CMK (cell line): ENCODE data around the gene AIFM2.
"Not testable (repeated sequence)": the region's sequence is repeated elsewhere in the genome, so short reads cannot be mapped to it uniquely, and the experiment has no call there.

Source experiments
- DNase-seq: peaks from one replicate; pipeline ENCODE4 v3.0.0-alpha.2; 2010; ENCODE audit warnings: low read depth

Gene AIFM2

DNA sequence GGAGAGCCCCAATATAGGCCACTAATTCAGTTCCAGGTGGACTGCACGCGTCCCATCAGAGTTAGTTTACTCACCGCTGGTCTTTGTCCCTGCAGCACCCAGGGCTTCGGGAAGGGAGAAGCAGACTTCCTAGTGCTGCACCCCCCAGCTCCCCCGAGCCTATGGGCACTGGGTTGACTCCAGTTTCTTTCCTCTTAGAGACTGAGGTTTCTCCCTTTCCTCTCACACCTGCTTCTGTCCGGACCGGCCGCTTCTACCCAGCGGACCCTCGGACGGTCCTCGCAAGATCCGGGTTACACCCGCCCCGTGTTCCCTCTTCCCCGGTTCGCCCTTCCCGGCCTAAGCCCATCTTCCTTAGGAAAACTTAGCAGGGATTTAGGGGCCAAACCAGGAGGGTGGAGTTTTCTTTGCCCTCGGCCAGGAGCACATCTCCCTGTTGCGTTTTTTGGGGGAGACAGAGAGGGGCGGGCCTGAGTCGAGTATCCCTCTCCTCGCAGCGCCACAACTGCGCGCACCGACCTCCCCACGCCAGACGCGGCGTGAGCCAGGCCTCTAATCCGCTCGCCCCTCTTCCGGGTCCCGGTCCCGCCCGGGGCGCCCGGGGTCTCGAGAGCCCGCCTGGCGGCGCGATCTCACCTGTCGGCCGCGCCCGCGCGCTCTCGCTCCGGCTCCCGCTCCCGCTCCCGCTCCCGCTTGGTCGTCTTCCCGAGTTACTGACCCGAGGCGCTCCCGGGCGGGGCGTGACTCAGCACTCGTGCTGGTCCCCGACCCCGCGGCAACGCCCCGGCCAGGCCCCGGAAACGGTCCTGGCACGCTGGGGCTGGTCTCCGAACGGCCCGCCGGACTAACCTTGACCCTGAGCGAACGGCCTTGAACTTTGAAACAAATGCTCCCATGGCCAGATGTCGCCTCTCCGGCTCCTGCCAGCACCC, at the start of gene AIFM2:
Gene AIFM2 (minus strand): TSS at position 728 of the 932 bp plus-strand sequence. CDS start 8,741 bp downstream, outside the sequence.
- DNase-seq, result no peak

DNA sequence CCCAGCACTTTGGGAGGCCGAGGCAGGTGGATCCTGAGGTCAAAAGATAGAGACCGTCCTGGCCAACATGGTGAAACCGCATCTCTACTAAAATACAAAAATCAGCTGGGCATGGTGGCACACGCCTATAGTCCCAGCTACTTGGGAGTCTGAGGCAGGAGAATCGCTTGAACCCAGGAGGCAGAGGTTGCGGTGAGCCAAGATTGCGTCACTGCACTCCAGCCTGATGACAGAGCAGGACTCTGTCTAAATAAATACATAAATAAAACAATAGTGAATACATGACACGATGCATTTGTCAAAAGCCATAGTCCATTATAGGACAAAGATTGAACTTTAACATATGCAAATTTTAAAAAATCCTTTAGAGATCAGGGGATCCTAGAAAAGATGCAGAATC, 46.6 kb upstream of the AIFM2 start:
- DNase-seq, result not testable (repeated sequence)

DNA sequence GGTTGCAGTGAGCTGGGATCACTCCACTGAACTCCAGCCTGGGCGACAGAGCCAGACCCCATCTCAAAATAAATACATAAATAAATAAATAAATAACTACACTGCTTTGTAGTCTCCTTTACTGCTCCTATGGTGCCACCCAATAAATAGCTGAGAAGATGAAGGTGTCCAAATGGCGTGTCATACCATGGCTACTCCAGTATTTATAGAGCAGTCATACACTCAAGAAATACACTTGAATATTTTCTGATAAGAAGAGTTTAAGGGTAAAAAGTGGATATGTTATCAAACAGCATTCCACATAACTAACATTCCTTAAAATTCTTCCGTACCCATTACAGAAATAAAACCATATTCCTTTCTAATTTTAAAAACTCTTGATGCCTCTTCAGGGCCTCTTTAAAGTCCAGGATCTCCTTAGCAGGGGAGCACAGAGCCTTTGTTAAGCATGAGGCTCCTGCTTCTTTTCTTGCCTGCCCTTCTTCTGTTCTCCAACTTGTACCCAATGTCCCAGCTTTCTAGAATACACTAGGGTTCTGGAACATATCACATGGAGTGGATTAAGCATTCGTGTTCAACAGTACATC, 45.6 kb upstream of the AIFM2 start:
- DNase-seq, result no peak

DNA sequence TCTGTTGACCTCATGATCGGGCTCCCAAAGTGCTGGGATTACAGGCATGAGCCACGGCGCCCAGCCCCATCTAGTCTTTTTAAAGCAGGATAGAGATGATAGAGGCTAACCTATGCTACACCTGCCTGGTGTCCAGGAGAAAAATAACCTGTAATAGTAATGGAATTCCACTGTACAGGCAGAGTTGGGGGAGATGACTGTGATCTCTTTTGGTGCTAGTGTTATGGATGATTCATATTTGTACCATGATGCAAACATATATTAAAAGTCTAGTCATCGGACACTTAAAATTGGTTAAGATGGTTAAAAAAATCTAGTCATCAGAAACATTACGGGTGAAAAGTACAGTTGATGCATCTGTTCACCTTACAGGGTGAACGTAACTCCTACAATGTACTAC, 43.8 kb upstream of the AIFM2 start:
- DNase-seq, result no peak

DNA sequence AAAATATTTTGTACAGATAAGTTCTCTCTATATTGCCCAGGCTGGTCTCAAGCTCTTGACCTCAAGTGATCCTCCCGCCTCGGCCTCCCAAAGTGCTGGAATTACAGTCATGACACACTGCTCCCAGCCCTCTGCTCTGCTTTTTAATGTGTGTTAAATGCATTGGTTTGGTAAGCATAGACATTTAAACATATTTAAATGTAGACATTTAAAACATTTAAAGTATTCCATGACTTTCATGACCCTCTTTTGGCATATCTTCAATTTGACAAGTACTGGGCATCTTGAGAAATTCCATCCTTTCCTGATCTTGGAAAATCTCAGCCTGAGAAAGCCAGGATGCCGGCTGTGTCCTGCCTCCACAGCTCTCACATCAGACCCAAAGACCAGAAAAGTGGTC, 42.9 kb upstream of the AIFM2 start:
- DNase-seq, result no peak

DNA sequence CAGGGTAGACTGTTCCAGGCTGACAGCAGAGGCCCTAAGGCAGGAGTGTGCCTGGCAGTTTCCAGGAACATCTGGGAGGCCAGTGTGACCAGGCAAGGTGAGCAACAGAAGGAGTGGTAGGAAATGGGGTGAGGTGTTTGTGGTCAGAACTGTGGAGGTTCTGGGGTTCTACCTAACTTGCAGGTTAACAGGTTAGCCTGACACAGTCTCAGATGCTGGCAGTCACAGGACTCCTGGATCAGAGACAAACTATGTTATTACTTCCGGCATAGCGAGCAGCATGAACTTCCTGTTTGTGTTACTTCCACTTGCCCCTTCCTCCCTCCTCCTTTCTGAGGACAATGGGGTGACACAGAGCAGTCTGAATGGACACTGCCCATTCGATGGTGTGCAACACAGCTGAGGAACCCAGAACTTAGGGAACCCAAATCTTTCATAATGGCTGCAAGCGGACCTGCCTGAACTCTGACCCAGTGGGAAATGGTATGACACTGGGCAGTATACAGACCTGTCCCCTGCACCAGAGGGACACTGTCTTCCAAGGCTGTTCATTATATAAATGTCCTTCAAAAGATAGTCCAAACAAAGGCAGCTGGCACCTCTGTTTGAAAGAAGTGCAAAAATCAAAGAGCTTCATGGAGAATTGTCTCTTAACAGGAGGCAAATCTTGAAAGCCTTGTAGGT, 41.6 kb upstream of the AIFM2 start:
- no peak for DNase-seq

DNA sequence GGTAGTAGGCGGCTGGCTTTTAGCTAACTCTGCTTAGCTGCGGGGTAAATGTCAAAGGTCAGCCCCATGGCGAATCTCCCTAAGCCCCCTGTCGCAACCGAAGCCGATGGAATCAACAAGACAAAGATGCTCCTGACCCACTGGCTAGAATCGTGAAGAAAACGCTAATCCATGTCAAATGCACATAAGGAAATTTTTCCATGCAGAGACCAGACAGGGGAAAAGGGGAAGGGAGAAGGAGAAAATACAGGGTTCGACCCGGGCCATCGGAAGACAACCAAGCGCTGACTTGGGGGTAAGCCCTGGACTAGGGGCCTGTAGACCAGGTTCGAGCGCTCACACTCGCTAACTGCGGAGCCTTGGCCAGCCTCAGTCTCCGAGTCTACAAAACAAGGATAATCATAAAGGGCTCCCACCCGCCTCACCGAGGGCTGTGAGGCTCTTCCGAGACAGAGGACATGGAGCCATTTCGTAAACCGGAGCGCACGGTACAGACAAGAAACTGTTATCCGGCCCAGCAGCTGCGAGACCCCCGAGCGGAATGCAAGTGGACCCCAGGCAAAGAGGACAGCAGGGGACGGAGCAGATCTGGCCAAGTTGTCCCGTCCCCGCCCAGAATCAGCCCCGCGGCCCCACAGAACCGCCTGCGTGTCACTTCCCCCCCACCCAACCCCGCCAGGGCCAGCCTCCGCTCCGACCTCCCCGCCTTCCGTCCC, 37.2 kb upstream of the AIFM2 start:
- DNase-seq, result no peak

DNA sequence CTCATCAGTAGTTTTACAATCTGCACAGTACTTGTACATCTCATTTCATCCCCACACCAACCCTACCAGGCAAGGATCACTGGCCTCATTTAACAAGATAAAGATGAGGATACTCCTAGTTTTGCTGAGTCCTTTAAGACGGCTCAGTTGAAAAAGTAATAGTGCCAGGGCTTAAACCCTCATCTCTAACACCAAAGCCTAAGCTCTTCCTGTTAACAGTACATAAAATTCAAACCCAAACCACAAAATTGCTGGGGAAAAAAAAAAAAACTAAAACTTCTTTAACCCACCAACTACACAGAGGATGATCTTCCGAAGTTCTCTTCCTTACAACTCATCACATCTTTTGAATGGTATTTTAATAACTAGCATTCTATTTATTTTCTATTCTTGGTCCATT, 36.4 kb upstream of the AIFM2 start:
- DNase-seq, result no peak

DNA sequence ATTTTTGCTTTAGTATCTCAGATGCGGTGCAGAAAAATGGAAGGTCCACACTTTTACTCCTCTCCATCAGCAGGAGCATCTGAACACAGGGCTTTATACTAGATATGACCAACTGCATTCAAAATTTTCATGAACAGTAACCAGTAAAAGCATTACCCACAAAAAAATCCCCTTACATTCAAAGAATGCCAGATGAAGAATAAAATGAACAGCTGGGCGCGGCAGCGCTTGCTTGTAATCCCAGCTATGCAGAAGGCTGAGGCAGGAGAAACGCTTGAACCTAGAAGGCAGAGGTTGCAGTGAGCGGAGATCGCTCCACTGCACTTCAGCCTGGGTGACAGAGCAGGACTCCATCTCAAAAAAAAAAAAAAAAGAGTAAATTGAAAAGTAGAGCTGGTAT, 34.6 kb upstream of the AIFM2 start:
- DNase-seq, result no peak

DNA sequence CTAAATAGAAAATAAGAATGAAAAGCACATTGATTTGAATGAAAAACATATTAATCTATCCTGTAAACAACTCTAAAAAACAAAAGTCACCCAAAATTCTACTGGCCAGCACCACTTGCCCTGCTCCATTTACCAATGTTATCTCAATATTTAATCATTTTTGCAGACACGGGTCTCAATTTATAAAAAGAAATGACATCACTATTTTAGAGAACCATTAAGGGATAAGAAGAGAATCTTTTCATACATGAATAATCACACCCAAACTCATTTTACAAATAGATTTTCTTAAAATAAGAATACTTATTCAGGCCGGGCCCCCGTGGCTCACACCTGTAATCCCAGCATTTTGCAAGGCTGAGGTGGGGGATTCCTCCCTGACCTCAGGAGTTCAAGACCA, 33.8 kb upstream of the AIFM2 start:
- DNase-seq, result no peak

DNA sequence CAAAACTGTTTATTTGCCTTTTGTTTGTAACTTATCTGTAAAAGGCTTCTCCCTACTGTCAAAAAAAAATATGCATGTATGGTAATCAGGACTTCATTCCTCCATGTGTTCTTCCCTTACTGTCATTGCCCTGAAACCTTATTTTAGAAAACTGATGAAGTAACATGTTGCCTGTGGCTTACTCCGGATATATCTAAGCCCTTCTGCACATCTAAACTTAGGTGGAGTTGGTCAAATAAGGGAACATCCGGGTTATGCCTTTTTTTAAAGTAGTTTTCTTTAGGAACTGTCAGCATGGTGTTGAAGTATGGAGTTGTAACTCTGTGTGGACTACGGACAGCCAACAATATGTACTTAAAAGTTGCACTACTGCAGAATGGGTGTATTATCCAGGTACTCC, 31.5 kb upstream of the AIFM2 start:
- no peak for DNase-seq

DNA sequence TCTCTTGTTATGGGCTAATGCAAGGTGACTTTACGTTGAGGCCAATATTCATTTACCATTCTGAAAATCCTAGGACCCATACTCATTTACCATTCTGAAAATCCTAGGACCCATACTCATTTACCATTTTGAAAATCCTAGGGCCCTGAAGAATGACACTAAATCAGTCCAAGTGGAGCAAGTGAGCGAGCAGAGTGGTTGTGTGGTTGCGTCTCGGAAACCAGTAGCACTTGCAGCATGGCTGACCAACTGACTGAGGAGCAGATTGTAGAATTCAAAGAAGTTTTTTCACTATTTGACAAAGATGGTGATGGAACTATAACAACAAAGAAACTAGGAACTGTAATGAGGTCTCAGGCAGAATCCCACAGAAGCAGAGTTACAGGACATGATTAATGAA, 30.8 kb upstream of the AIFM2 start:
- DNase-seq, result no peak

DNA sequence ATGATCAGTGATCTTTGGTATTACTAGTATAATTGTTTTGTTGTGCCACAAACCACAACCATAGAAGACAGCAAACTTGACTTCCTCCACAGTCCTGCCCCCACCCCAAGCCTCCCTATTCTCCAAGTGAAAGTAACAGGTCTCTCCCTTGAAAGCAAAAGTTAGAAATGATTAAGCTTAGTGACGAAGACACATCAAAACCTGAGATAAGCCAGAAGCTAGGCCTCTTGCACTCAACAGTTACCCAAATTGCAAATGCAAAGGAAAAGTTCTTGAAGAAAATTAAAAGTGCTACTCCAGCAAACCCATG, 30.2 kb upstream of the AIFM2 start:
- no peak for DNase-seq

DNA sequence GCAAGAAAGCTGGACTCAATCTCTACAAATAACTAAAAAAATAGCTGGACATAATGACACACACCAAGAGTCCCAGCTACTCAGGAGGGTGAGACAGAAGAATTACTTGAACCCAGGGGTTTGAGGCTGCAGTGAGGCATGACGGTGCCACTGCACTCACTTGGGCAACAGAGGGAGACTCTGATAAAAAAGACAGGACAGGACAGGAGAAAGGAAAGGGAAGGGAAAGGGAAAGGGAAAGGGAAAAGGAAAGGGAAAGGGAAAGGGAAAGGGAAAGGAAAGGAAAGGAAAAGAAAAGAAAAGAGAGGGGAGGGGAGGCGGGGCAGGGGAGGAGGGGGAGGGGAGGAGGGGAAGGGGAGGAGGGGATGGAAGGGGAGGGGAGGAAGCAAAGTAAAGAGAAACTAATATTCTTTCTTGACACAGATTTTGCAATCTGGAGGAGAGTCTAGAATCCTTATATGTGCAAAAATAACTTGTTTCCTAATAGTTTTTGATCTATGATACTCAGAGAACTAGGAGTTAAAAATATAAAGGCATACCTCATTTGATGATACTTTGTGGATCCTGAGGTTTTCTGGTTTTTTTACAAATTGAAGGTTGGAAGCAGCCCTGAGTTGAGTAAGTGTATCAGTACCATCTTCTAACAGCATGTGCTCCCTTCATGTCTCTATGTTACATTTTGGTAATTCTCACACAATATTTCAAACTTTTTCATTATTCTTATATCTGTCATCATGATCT, 29.7 kb upstream of the AIFM2 start:
- no peak for DNase-seq

DNA sequence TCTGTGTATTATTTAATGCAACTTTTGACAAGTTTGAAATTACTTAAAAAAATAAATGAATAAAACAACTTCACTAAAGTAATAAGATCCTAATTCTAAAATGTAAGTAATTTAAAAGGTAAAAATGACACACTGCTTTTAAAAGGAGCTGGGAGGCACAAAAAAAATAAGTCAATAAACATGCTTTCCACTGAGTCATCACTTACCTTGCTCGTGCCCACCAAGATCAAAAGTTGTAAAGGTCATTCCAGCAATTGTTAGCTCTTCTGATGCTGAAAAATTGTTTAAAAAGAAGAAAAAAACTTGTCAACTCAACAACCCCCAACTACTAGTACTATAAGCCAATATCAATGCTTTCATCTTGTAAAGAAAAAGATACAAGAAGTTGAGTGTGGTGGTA, 28.2 kb upstream of the AIFM2 start:
- no peak for DNase-seq

DNA sequence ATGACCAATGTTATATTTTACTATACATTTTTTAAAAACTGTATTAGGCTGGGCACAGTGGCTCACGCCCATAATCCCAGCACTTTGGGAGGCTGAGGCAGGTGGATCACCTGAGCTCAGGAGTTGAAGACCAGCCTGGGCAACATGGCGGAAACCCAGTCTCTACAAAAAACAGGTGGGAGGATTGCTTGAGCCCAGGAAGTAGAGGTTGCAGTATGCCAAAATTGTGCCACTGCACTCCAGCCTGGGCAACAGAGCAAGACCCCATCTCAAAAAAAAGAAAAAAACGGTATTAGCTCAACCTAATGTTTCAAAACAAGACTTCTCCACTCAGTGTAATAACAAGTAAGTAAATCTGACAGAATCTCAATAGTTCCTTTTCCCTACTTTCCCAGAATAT, 26.7 kb upstream of the AIFM2 start:
- not testable (repeated sequence) for DNase-seq

DNA sequence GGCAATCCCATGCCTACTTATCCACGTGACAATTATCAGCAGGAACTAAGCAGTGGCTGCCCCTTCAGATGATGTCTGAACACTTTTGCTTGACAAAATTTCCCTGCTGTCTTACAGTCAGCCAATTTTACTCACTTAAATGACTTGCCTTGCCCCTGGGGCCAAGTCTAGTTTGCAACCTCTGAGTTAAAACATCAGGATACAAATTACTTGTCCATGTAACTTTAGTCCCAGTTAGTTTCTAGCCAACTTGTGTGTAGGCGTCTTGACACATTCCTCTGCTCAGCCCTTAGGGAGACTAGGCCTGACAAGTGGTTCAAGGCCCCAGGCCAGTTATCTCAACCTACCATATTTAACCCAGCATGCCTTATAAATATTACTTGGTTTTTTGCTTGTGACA, 25.5 kb upstream of the AIFM2 start:
- no peak for DNase-seq

DNA sequence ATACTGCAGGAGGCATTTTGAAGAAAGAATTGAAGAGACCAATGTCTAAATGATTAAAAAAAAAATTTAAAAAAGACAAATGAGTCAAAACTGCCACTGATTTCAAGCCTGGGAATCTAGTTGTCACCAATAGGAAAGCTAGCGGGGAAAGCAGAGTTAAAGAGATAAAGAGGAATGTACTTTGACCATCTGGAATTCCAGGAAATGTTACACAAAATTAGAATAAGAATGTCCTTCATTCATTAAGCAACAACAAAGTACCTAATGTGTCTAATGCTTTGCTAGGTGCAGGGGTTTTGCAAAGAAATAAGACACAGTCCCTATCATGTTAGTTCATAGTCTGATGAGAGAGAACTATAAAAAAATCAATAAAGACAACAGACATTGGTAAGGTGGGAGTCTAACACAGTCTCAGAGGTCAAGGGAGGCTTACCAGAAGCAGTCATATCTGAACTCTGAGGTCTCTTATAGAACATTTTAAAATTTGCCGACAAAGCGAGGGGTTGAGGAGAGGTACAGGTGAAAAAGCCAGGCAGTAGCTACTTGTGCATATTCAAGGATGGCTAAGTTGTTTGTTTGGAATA, 22.7 kb upstream of the AIFM2 start:
- no peak for DNase-seq

DNA sequence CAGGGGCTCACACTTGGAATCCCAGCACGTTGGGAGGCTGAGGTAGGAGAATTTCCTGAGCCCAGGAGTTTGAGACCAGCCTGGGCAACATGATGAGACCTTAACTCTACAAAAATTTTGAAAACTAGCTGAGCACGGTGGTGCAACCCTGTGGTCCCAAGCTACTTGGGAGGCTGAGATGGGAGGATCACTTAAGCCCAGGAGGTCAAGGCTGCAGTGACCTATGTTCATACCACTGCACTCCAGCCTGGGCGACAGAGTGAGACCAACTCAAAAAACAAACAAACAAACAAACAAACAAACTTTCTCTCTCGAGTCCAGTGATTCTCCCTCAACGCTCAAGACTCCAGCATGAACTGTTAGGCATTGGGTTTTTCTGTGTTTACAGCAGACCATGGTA, 15.9 kb upstream of the AIFM2 start:
- no peak for DNase-seq

DNA sequence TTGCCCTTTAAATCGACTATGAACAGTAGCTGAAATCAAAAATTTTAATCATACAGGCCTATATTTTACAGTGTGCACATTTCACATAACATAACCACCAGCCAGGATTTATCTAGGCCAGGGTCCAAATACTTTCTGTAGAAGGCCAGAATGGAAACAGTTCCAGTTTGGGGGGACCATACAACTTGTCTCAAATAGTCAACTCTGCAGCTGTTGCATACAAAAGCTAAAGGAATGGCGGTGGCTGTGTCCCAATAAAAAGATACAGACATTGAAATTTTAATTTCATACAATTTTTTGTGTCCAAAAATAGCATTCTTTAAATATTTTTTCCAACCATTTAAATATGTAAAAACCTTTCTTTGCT, 14.6 kb upstream of the AIFM2 start:
- DNase-seq, result no peak

DNA sequence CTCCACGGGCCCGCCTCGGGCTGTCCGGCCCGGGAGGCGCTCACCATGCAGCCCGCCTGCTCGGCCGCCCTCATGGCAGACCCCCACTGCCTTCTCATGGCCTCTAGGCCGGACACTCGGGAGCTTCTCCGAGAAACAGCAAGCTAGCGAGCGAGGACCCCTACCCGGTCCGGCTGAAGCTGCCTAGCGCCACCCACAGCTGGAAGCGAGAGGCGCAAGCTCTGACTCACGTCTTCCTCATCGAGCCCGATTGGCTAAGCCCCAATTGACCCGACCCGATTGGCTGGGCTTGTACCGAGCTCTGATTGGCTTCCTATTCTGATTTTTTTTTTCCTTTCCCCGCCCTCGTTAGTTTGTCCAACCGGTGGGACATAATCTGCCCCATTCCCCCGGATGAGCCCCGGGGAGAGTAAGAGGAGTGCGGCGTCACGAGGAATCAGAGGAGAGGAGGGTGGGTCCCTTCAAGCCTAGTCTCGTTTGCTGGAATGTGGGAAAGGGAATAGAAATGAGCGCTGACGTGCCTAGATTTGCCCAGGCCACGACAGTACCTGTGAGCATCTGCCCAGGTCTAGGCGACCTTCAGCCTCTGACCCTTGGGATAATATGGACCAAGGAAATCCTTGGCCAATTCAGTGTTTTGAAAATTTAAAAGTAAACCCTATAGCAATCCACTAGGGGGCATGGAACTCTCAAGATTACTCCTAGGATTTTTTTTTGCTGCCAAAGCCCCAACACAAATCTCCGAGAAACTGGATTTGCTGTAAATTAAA, 14.0 kb upstream of the AIFM2 start, which contains the start of gene TYSND1:
Gene TYSND1 (minus strand): TSS at position 212 of the 770 bp plus-strand sequence. CDS start 114 bp downstream, at position 98.
- peak; percentile 95 for DNase-seq
